KBM-7 (cell line): ENCODE results near the gene CCDC7.
"Not testable (repeated sequence)": the region's sequence is repeated elsewhere in the genome, so short reads cannot be mapped to it uniquely, and the experiment has no call there.

Source experiments
- DNase-seq: peaks from one replicate; pipeline ENCODE4 v3.0.0-alpha.2; 2015
- in situ Hi-C: fragments of 300-500 bp; cut with MboI; formaldehyde crosslinking; loops from 2 replicates; pipeline ENCODE4 v1.14.3; 2020; ENCODE audit warnings: low sequenced_read_pairs, low pct_unique_long_range_greater_than_20kb, mixed read lengths

CCDC7 gene

GRCh38 chr10:32661346-32661745, 215.4 kb downstream of the CCDC7 start:
- DNase-seq, result no peak
- in situ Hi-C loops, result no loop called here

- no peak for DNase-seq
- in situ Hi-C loops, result no loop called here
Observed at GRCh38 chr10:32680803-32681557, 235.0 kb downstream of the CCDC7 start.

- no peak for DNase-seq
- in situ Hi-C loops, result no loop called here
Observed at GRCh38 chr10:32684291-32684690, 238.4 kb downstream of the CCDC7 start.

DNA sequence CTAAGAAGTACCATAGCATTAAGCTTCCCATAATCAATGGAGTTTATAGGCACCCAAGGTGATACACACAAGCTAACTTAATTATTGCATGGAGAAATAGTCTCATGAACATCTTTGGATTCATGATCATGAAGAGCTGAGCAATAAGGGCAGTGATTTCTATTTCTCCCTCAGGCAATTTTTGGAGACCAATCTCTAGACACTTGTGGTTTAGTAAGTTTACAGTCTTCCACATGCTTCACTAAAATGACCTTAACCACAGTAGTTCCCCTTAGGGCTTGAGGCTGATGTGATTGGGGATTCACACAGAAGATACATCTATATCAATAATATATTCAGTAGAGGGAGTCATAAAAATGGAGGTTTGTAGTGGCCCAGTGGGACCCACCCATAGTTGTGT, 241.2 kb downstream of the CCDC7 start:
- in situ Hi-C loops, result no loop called here
- DNase-seq, result no peak

GRCh38 chr10:32687546-32687945, 241.6 kb downstream of the CCDC7 start:
- in situ Hi-C loops, result no loop called here
- no peak for DNase-seq

- in situ Hi-C loops, result no loop called here
- no peak for DNase-seq
Observed at GRCh38 chr10:32692174-32692573, 246.2 kb downstream of the CCDC7 start.

- no peak for DNase-seq
- in situ Hi-C loops, result no loop called here
Observed at GRCh38 chr10:32693441-32693979, 247.6 kb downstream of the CCDC7 start.

DNA sequence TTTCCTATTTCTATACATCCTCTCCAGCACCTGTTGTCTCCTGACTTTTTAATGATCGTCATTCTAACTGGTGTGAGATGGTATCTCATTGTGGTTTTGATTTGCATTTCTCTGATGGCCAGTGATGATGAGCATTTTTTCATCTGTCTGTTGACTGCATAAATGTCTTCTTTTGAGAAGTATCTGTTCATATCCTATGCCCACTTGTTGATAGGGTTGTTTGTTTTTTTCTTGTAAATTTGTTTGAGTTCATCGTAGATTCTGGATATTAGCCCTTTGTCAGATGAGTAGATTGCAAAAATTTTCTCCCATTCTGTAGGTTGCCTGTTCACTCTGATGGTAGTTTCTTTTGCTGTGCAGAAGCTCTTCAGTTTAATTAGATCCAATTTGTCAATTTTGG, 253.7 kb downstream of the CCDC7 start:
- DNase-seq, in situ Hi-C loops: not testable (repeated sequence)

- DNase-seq, result no peak
Observed at GRCh38 chr10:32713560-32713959, 267.6 kb downstream of the CCDC7 start.

GRCh38 chr10:32731527-32731926, 285.6 kb downstream of the CCDC7 start:
- DNase-seq, result no peak
- in situ Hi-C loops, result no loop called here

More at GRCh38 chr10:32713560-32713959, 267.6 kb downstream of the CCDC7 start:
- in situ Hi-C loops, result no loop called here

GRCh38 chr10:32738958-32739357, 293.0 kb downstream of the CCDC7 start:
- DNase-seq, result no peak
- in situ Hi-C loops, result no loop called here

DNA sequence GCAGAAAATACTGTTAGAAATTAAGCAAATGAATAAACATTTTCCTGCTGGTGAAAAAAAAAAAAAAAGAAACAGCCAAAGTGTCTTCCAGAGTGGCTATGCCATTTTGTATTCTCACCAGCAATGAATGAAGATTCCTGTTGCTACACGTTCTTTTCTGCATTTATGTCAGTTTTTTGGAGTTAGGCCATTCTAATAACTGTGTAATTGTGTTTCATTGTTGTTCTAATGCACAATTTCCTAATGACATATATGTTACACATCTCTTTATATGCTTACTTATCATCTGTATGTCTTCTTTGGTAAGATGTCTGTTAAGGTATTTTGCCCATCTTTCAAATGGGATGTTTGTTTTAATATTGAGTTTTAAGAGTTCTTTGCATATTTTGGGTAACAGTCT, 298.4 kb downstream of the CCDC7 start:
- no peak for DNase-seq

GRCh38 chr10:32746869-32747268, 300.9 kb downstream of the CCDC7 start:
- DNase-seq, result no peak

More for the DNA sequence above, 298.4 kb downstream of the CCDC7 start:
- in situ Hi-C loops, result no loop called here

GRCh38 chr10:32751582-32751981, 305.6 kb downstream of the CCDC7 start:
- no peak for DNase-seq
- in situ Hi-C loops, result no loop called here

More at GRCh38 chr10:32746869-32747268, 300.9 kb downstream of the CCDC7 start:
- in situ Hi-C loops, result no loop called here

- in situ Hi-C loops, DNase-seq: not testable (repeated sequence)
Observed at GRCh38 chr10:32754900-32755299, 309.0 kb downstream of the CCDC7 start.

DNA sequence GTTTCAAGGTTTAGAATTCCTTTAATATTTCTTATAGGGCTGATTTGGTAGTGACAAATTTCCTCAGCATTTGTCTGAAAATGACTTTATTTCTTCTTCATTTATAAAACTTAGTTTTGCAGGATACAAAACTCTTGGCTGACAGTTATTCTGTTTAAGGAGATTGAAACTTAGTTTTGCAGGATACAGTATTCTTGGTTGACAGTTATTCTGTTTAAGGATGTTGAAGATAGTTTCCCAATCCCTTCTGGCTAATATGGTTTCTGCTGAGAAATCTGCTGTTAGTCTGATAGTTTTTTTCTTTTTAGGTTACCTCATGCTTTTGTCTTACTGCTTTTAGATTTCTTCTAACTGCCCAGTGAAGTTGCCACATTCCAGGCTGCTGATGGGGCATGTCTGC, 325.3 kb downstream of the CCDC7 start:
- in situ Hi-C loops, result no loop called here
- no peak for DNase-seq

GRCh38 chr10:32773105-32773504, 327.2 kb downstream of the CCDC7 start:
- in situ Hi-C loops, result no loop called here
- no peak for DNase-seq

- in situ Hi-C loops, result loop anchor here (25.0 kb wide), 1 partner anchor 350 kb away; no protein-coding TSS in a partner anchor
Observed at GRCh38 chr10:32786968-32787367, 341.0 kb downstream of the CCDC7 start.

DNA sequence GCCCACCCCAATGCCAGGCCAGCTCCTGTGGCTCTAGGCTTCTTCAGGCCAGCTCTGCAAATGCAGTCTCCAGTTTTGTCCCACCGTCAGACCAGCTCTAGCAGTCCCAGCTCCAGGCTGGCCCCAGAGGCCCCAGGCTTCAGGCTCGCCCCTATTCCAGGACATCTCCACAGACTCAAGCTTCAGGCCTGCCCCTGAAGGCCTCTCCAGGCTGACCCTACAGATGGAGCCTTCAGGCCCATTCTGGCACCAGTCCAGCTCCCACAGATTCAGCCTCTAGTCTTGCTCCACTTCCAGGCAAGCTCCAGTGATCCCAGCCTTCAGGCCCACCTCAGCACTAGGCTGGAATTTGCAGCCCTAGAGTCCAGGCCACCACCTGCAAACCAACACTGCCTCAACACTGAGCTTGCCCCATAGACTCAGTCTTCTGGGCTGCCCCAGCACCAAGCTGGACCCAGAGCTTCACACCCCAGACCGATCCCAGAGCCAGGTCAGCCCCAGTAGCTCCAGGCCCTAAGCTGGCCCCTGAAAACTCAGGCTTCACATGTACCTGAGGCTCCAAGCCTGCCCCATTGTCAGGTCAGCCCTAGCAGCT, 341.8 kb downstream of the CCDC7 start:
- in situ Hi-C loops, result loop anchor here (25.0 kb wide), 1 partner anchor 350 kb away; no protein-coding TSS in a partner anchor
- DNase-seq, result no peak

More at GRCh38 chr10:32786968-32787367, 341.0 kb downstream of the CCDC7 start:
- no peak for DNase-seq

DNA sequence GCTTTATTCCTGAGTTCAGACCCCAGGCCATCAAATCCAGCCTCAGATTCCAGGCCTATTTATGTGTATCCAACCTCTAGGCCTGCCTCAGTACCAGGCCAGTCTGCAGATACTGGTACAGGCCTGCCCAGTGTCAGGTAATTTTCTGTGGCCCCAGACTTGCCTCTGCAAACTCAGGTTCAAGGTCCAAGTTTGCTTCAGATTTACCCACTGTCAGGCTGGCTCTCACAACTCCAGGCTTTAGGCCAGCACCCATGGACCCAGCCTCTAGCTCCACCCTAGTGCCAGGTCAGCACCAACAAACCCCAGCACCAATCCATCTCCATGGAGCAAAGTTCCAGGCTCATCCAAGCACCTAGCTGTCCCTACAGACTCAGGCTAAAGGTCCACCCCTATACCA, 342.4 kb downstream of the CCDC7 start:
- no peak for DNase-seq
- in situ Hi-C loops, result loop anchor here (25.0 kb wide), 1 partner anchor 349 kb away; no protein-coding TSS in a partner anchor
